22Rv1 (cell line): ENCODE data around the gene RC3H1.
"Not testable (repeated sequence)": the region's sequence is repeated elsewhere in the genome, so short reads cannot be mapped to it uniquely, and the experiment has no call there.

ENCODE experiments used
- H3K27ac ChIP-seq: fragments of 450-650 bp; 2 replicates; pipeline ENCODE4 v1.5.1; 2017
- CTCF ChIP-seq: fragments of 450-650 bp; IDR thresholded peaks from 2 replicates; pipeline ENCODE4 v1.5.1; 2017; ENCODE audit warnings: mild to moderate bottlenecking
- ZFX ChIP-seq: fragments of 450-650 bp; IDR thresholded peaks from 2 replicates; pipeline ENCODE4 v1.6.1; 2017; ENCODE audit warnings: antibody characterized with exemption, borderline replicate concordance

Gene RC3H1

DNA sequence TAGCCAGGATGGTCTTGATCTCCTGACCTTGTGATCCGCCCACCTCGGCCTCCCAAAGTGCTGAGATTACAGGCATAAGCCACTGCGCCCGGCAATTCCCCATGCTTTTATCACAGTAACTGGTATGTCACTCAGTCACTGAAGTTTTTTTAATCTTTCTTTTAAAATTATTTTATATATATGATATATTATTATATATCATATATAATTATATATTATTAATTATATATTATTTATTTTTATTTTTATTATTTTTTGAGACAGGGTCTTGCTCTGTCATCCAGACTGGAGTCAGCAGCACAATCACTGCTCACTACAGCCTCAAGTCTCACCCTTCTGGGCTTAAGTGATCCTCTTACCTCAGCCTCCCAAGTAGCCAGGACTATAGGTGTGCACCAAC, 18.3 kb downstream of the RC3H1 start:
- TF ChIP-seq ZFX (no peak), CTCF (no peak)
- no peak overlapping the region for H3K27ac ChIP-seq

- no peak overlapping the region for H3K27ac ChIP-seq
- TF ChIP-seq ZFX (no peak), CTCF (no peak)
Measured at GRCh38 chr1:174001573-174001972, 20.6 kb downstream of the RC3H1 start.

- TF ChIP-seq ZFX (no peak), CTCF (no peak)
- no peak overlapping the region for H3K27ac ChIP-seq
Measured at GRCh38 chr1:174000371-174000770, 21.8 kb downstream of the RC3H1 start.

GRCh38 chr1:173997791-173998190, 24.4 kb downstream of the RC3H1 start:
- TF ChIP-seq CTCF = no peak
- TF ChIP-seq ZFX = no peak
- no peak overlapping the region for H3K27ac ChIP-seq

DNA sequence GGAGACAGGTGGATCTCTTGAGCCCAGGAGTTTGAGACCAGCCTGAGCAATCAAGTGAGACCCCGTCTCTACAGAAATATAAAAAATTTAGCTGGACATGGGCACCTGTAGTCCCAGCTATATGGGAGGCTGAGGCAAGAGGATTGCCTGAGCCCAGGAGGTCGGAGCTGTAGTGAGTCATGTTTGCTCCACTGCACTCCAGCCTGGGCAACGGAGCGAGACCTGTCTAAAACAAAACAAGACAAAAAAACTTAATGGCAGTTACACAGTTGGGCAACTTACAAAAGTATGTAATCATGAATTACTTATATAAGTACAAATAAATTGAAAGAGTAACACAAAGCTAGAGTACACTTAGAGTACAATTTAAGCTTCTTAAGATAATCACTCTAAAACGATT, 25.2 kb downstream of the RC3H1 start:
- TF ChIP-seq CTCF (no peak), ZFX (no peak)

DNA sequence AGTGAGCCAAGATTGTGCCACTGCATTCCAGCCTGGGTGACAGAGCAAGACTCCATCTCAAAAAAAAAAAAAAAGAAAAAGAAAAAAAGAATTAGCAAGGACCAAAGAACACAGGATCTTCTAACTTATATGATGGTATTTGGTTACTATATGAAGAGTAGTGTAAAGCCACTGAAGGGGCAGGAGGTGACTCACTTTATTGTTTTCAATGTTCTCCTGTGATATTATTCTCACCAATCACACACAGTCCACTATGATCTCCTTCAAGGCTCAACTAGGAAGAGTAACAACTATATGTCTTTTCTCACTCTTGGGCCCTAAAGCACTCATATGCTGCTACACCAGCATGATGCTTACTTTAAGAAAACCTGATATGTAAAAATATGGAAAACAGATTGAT, 26.7 kb downstream of the RC3H1 start:
- no peak overlapping the region for H3K27ac ChIP-seq
- no peak for TF ChIP-seq ZFX

More for the DNA sequence above, 25.2 kb downstream of the RC3H1 start:
- no peak overlapping the region for H3K27ac ChIP-seq

- H3K27ac ChIP-seq = not testable (repeated sequence)
Measured at GRCh38 chr1:173993948-173994347, 28.2 kb downstream of the RC3H1 start.

GRCh38 chr1:173988068-173988467, 34.1 kb downstream of the RC3H1 start:
- H3K27ac ChIP-seq = no peak overlapping the region
- no peak for TF ChIP-seq CTCF
- no peak for TF ChIP-seq ZFX
